Heart left ventricle (tissue), 13 donors: Measurements from ENCODE around the gene SLC25A47.

Experiments
- CTCF ChIP-seq, 12 donors: fragments of 200-600 bp; sonication (generic) in 4 of 12; IDR thresholded peaks; one replicate each; pipeline versions ENCODE4 v1.5.0 to v1.8.0; 2018 to 2022; ENCODE audit warnings: antibody characterized with exemption in 12 of 12, mild to moderate bottlenecking in 5 of 12
- POLR2A ChIP-seq, 2 donors: fragments of 450-650 bp; IDR thresholded peaks; one replicate each; pipeline ENCODE4 v1.6.1; 2017; ENCODE audit warnings: antibody characterized with exemption in 2 of 2, mild to moderate bottlenecking in 2 of 2, moderate library complexity in 2 of 2
- donor health status: ischemic (EF 13 %, LVEDD 7.1; RV severe dilation, severe dysfunction).
- donor health status: DM: no; HTN: yes; CAD: no.
- donor health status: DM: no; HTN: no; CAD: no.
- donor health status: ischemic (EF 25% LVEDD 6.9; RV normal size, moderate dysfunction).
- donor health status: ischemic (EF 25% LVEDD 5.7; RV mildly dilated, moderate dysfunction).
- donor health status: ischemic (EF 35%, LVEDD 5.7; RV mildly dilated, moderate dysfunction).
- donor health status: nonischemic (EF 11% LVEDD 7.7; RV severe dilation, severe dysfunction).
- donor health status: DM: yes; HTN: yes; CAD: no.
- donor health status: PGD.
- donor health status: ischemic (EF 29% LVEDD 5.4; RV normal size, mild dysfunction).
- donor health status: nonischemic (EF 23%, LVEDD 6.1; RV moderate dilation, normal function).

- TF ChIP-seq CTCF (IDR thresholded peaks at IDR 0.05) (no peak), POLR2A (IDR thresholded peaks at IDR 0.05) (peak in 1 of 2 donors; percentile 65)
Measured at GRCh38 chr14:100375266-100375962, 52.3 kb downstream of the SLC25A47 start.
